GM18909 (cell line): ENCODE results near the gene CORO6.

ENCODE experiments used
- ATAC-seq: cut with Tn5 transposase; IDR thresholded peaks from one replicate; pipeline ENCODE4 v1.9.1; 2021; ENCODE audit warnings: mild to moderate bottlenecking; ENCODE audit not compliant: unreplicated experiment, poor library complexity

Gene CORO6

GRCh38 chr17:29614349-29615047 lies 8.2 kb downstream of the CORO6 start:
- ATAC-seq: no peak

- no peak for ATAC-seq
Observed at GRCh38 chr17:29613856-29614255, 8.9 kb downstream of the CORO6 start.

- peak; percentile 37 for ATAC-seq
Observed at GRCh38 chr17:29613352-29613837, 9.3 kb downstream of the CORO6 start.

- no peak for ATAC-seq
Observed at GRCh38 chr17:29612404-29613280, 10.1 kb downstream of the CORO6 start.

- no peak for ATAC-seq
Observed at GRCh38 chr17:29612094-29612403, 10.7 kb downstream of the CORO6 start.

GRCh38 chr17:29611351-29612093 lies 11.2 kb downstream of the CORO6 start:
- no peak for ATAC-seq

- ATAC-seq: no peak
Observed at GRCh38 chr17:29610395-29610794, 12.3 kb downstream of the CORO6 start.

GRCh38 chr17:29608986-29609385 lies 13.7 kb downstream of the CORO6 start:
- ATAC-seq: no peak

GRCh38 chr17:29607557-29608195 lies 15.0 kb downstream of the CORO6 start:
- no peak for ATAC-seq

GRCh38 chr17:29603109-29603674 lies 19.5 kb downstream of the CORO6 start:
- no peak for ATAC-seq

- no peak for ATAC-seq
Observed at GRCh38 chr17:29597361-29598172, 25.1 kb downstream of the CORO6 start.

- no peak for ATAC-seq
Observed at GRCh38 chr17:29596811-29597210, 25.9 kb downstream of the CORO6 start.

GRCh38 chr17:29595943-29596774 lies 26.6 kb downstream of the CORO6 start:
- ATAC-seq: no peak

- ATAC-seq: no peak
Observed at GRCh38 chr17:29595107-29595942, 27.4 kb downstream of the CORO6 start.

GRCh38 chr17:29594519-29595090 lies 28.1 kb downstream of the CORO6 start:
- no peak for ATAC-seq

GRCh38 chr17:29593591-29594518 lies 28.9 kb downstream of the CORO6 start:
- ATAC-seq: no peak
